K562 (cell line): ENCODE measurements around the gene LIX1. TPM values are rescaled to one million over a fixed set of nuclear protein-coding genes. Genes with fewer than 3 reads are reported as not detected.
A peak's percentile ranks its signal among the peaks of the same experiment; 100 is the strongest.

Experiments used
- AFF1 ChIP-seq, 2 experiments: fragments of 450-650 bp; IDR thresholded peaks; 2 replicates each; pipeline ENCODE4 v1.6.1; 2018; ENCODE audit warnings: mild to moderate bottlenecking in 2 of 2, low read depth in 1 of 2; ENCODE audit not compliant: partially characterized antibody in 2 of 2
- CEBPZ ChIP-seq: fragments of 150-350 bp; IDR thresholded peaks from 2 replicates; pipeline ENCODE4 v1.6.1; 2014; ENCODE audit warnings: low read depth, mild to moderate bottlenecking, low read length, borderline replicate concordance
- FOXJ3 ChIP-seq: sonication (generic); formaldehyde crosslinking; IDR thresholded peaks from 2 replicates; pipeline ENCODE4 v1.4.0; 2020; ENCODE audit warnings: mild to moderate bottlenecking, missing genetic modification reagents
- IRF1 ChIP-seq: sonication (generic); formaldehyde crosslinking; IDR thresholded peaks from 2 replicates; pipeline ENCODE4 v1.8.0; 2022; ENCODE audit warnings: missing genetic modification reagents, mild to moderate bottlenecking, borderline replicate concordance
- LARP7 ChIP-seq: fragments of 450-650 bp; IDR thresholded peaks from 2 replicates; pipeline ENCODE4 v1.6.1; 2016
- LCOR ChIP-seq: sonication (generic); formaldehyde crosslinking; IDR thresholded peaks from 2 replicates; pipeline ENCODE4 v1.8.0; 2022; ENCODE audit warnings: mild to moderate bottlenecking, missing genetic modification reagents
- MLLT1 ChIP-seq, 2 experiments: fragments of 450-650 bp; IDR thresholded peaks; 2 replicates each; pipeline ENCODE4 v1.6.1; 2016
- MYC ChIP-seq, 2 experiments: fragments of 250-450 bp in 1 of 2; sonication (Bioruptor Pico) in 1 of 2; IDR thresholded peaks; 2 replicates each; pipeline versions ENCODE4 v1.5.1 to v1.6.1; 2012 to 2021; ENCODE audit warnings: low read depth in 2 of 2, borderline replicate concordance in 1 of 2, improper control_type of control experiment in 1 of 2, low read length in 1 of 2, mild to moderate bottlenecking in 1 of 2, moderate library complexity in 1 of 2
- SAP30 ChIP-seq: fragments of 200-600 bp; sonication (generic); IDR thresholded peaks from 2 replicates; pipeline ENCODE4 v1.6.1; 2012; ENCODE audit warnings: borderline replicate concordance, low read depth, mild to moderate bottlenecking, moderate library complexity, low read length, control low read depth, inconsistent platforms; ENCODE audit not compliant: insufficient read depth, poor library complexity, severe bottlenecking
- SETDB1 ChIP-seq: IDR thresholded peaks from one replicate; pipeline ENCODE4 v1.6.1; 2012; ENCODE audit warnings: low read length, control low read depth, inconsistent platforms
- SOX6 ChIP-seq: fragments of 450-650 bp; IDR thresholded peaks from 2 replicates; pipeline ENCODE4 v1.6.1; 2014; ENCODE audit warnings: mild to moderate bottlenecking
- TRIM24 ChIP-seq, 2 experiments: fragments of 450-650 bp; IDR thresholded peaks; 2 replicates each; pipeline ENCODE4 v1.6.1; 2016
- ZBED1 ChIP-seq: IDR thresholded peaks from 2 replicates; pipeline ENCODE4 v1.6.1; 2014
- ZFP30 ChIP-seq: fragments of 250-450 bp; sonication (Bioruptor Pico); IDR thresholded peaks from 2 replicates; pipeline ENCODE4 v1.8.0; 2022; ENCODE audit warnings: moderate library complexity, mild to moderate bottlenecking, inconsistent platforms, borderline replicate concordance
- ZNF830 ChIP-seq: fragments of 250-450 bp; sonication (Bioruptor Pico); IDR thresholded peaks from 2 replicates; pipeline ENCODE4 v1.5.0; 2021; ENCODE audit warnings: mild to moderate bottlenecking
- polyA plus RNA-seq, 8 experiments: library from polyadenylated mRNA; depleted of rRNA in 4 of 8; stranded (reverse) in 5 of 8; unstranded in 3 of 8; fragments of >200 nt; fragmentation: Nextera tagmentation in 2 of 8; fragmentation: Illumina TruSeq in 1 of 8; extraction: Ambion mirVana in 2 of 8; extraction: Trizol in 1 of 8; gene quantifications; 2 replicates each; pipeline versions ENCODE4 v1.2.1 to v1.2.3, GENCODE V29; 2011 to 2014; ENCODE audit warnings: inconsistent platforms in 1 of 8, missing spikeins in 1 of 8
- total RNA-seq, 7 experiments: library from RNA; depleted of rRNA in 6 of 7; stranded (reverse); fragments of >200 nt in 6 of 7; fragmentation: Illumina TruSeq in 2 of 7; extraction: Trizol in 2 of 7; gene quantifications; 2 replicates each; pipeline versions ENCODE4 v1.2.1 to v1.2.3, GENCODE V29; 2011 to 2021; ENCODE audit warnings: low replicate concordance in 1 of 7

Gene LIX1
- total and polyA plus RNA-seq, 9 of the 15 experiments (the other 6 are each of a cell fraction or from before 2014, with no cell fraction given) = 0.01 to 0.18 TPM; not detected in 7

- TF ChIP-seq MYC (IDR thresholded peaks at IDR 0.05; ENCODE audit: low read depth, low read length) (peak; percentile 89), MYC (CRISPR knock-in tag; IDR thresholded peaks at IDR 0.05; ENCODE audit: borderline replicate concordance, low read depth) (0 out of 2 replicates have a peak, but pooled peaks have one; percentile 48), IRF1 (CRISPR knock-in tag) (peak; percentile 46; the same call in 1 of the 2 replicates), TRIM24 (IDR thresholded peaks at IDR 0.05) (no peak), LARP7 (0 out of 2 replicates have a peak, but pooled peaks have one; percentile 49), LCOR (CRISPR knock-in tag) (peak; percentile 60), FOXJ3 (CRISPR knock-in tag) (no peak), SETDB1 (no peak), ZBED1 (no peak), CEBPZ (no peak), ZNF830 (CRISPR knock-in tag) (no peak), SOX6 (peak; percentile 35; the same call in 1 of the 2 replicates), SAP30 (no peak), MLLT1 (IDR thresholded peaks at IDR 0.05) (peak in 1 of 2 experiments; percentile 11; a peak in 1 of 4 replicates), AFF1 (IDR thresholded peaks at IDR 0.05; ENCODE audit: low read depth in 1 of 2, partially characterized antibody in 2 of 2) (peak in 1 of 2 experiments; percentile 97), ZFP30 (CRISPR knock-in tag) (no peak)
Measured at GRCh38 chr5:97183100-97183929, 40.9 kb upstream of the LIX1 start, which contains the start of gene RIOK2 (continued).
